Activated CD8-positive, alpha-beta memory T cell treated with anti-CD3 and anti-CD28 coated beads, Interleukin-2, amount 50 U/mL, for 1 hour (primary cell): ENCODE data around the gene PDE6B.
A peak's percentile ranks its signal among the peaks of the same experiment; 100 is the strongest.
"Not testable (repeated sequence)": the region's sequence is repeated elsewhere in the genome, so short reads cannot be mapped to it uniquely, and the experiment has no call there.

Experiments used
- DNase-seq: peaks from one replicate; pipeline ENCODE4 v3.0.0-alpha.2; 2020; ENCODE audit errors: extremely low read depth

PDE6B gene

DNA sequence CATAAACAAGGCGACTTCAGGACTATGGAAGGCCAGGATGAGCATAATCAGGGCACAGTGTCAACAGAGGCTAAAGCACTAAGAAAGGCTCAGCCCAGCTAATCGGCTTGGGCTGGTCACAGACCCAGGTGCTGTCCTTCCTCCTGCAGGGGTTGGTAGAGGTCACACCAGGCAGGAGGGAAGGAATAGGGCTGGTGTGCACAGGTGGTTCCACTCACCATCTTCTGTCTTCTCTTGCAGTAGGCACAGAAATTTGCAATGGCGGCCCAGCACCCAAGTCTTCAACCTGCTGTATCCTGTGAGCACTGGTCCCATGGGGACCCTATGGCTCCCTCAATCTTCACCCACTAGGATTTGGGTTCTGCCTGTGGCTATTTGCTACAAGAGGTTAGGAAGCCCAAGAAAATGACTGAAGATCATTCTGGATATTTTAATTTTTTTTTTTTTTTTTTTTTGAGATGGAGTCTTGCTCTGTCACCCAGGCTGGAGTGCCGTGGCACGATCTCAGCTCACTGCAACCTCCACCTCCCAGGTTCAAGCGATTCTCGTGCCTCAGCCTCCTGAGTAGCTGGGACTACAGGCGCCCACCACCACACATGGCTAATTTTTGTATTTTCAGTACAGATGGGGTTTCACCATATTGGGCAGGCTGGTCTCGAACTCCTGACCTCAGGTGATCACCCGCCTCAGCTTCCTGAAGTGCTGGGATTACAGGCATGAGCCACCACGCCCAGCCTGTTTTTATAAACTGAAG lies 44.6 kb downstream of the PDE6B start:
- DNase-seq: not testable (repeated sequence)

DNA sequence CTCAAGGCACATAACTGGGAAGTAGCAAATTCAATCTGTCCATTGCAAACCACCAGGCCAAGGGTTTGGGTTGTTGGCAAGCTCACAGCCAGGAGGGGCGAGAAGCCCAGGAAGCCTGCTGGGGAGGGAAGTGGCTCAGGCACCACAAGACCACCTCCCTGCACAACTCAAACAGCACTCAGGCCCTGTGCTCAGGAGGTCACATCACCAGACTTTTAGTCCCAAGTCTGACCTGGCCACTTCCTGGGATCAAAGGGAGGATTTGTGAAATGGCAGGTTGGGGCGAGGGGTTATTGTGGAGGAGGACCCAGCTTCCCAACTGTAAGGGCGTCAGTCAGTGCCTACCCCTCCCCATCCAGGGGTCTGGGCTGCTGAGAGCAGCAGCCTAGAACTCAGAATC lies 46.4 kb downstream of the PDE6B start:
- DNase-seq: no peak

DNA sequence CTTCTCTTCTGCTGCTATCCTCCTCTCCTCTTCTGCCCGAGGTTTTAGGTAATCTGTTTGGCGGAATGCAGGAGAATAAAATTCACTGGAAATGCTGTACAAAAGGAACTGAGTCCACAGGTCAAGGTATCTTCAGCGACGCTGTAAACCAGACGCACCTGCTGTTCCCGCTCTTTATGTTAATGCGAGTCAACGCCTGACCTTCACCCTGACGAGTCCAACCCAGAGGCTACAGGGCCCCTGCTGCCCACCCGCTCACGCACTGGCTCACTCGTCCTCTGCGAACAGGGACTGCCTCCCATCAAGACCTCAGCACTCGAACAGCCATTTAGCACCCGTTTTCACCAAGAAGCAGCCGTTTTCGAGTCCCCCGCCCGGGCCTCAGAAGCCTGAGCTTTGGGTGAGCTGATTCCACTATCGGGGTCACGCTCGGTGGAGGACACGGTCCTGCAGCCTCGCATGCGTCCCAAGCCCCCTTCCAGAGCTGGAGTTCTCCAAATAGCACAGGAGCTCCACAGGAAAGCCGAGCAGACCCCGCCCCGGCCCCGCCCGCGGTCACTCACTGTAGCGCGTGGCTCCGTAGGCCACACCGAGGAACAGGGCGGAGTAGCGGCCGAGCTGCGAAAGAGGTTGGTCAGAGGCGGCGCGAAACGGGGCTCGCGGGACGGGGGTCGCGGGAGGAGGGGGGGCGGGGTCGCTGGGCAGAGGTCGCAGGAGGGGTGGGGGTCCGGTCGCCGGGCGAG lies 48.1 kb downstream of the PDE6B start:
- no peak for DNase-seq

DNA sequence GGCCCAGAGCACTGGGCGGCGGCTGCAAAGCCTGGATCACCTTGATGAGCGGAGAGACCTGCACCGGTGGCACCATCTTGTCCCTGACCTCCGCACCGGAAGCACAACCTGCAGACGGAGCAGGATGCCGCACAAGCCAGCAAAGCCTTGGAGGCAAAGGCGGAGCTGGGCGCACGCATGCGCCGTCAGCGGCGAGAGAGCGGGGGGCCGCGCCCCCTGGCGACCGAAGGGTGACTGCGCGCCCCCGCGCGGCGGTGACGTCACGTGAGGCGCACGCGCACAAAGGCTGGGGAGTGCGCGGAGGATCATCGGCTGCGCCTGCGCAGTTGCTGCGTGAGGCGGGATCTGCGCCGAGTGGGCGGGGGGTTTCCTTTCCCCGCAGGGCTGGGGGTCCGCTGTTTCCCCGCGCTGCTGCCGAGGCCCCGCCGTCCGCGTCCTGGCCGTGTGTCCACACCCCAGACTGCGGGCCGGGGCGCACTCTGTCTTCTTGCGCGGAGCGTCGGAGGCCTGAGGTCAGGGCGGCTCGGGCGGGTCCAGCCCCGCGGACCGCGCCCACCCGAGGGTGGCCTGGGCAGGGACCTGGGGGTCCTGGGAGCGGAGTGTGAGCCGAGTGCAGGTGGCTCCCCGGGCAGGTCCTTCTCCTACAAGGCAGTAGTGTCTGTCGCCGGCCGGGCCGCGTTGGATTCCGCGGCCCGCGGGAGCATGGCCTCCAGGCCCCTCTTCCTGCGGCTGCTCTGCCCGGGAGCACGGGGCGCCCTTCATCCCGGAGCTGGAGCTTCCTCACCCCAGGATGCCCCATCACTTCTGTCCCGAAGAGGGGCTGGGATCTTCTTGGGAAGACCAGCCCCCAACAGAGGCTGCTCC lies 49.0 kb downstream of the PDE6B start, which contains the start of the genes ATP5ME and MYL5:
TSS of gene ATP5ME (minus strand) at position 105 of the 864 bp plus-strand sequence. CDS start at position 76, 29 bp downstream.
TSS of gene MYL5 (plus strand) at position 371 of the 864 bp plus-strand sequence. CDS start 3,485 bp downstream, outside the sequence.
- peak; percentile 97 for DNase-seq

DNA sequence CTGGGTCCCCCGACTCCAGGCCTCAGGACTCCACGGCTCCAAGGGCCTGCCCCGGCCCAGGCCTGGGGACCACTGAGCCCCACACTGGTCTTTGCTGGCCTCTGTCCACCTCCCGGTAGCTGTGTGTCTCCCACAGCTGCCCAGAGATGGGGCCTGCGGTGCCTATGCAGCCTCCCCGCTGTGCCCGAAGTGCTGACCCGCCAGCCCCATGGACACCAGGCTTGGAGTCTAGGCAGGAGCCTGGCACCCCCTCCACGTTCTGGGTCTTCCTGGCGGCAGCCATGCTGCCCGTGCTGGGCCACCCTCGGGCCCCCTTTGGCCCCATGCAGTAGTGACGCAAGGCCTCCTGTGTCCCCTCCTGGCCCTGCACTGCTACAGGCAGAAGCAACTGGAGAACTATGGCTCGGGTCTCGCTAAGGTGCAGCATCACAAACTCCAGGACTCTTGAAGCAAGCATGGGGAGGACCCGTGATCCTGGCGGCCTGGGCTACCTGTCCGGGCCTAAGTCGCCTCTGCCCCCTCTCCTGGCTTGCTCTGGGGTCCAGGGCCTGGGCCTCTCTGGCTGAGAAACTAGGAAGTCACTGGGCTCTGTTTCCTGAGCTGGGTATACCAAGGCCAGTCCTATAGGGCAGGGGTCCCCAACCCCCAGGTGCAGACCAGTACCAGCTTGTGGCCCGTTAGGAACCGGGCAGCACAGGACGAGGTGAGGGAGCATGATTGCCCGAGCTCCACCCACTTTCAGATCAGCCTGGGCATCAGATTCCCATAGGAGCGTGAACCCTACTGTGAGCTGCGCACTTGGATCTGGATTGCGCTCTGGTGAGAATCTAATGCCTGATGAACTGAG lies 49.9 kb downstream of the PDE6B start:
- DNase-seq: no peak

DNA sequence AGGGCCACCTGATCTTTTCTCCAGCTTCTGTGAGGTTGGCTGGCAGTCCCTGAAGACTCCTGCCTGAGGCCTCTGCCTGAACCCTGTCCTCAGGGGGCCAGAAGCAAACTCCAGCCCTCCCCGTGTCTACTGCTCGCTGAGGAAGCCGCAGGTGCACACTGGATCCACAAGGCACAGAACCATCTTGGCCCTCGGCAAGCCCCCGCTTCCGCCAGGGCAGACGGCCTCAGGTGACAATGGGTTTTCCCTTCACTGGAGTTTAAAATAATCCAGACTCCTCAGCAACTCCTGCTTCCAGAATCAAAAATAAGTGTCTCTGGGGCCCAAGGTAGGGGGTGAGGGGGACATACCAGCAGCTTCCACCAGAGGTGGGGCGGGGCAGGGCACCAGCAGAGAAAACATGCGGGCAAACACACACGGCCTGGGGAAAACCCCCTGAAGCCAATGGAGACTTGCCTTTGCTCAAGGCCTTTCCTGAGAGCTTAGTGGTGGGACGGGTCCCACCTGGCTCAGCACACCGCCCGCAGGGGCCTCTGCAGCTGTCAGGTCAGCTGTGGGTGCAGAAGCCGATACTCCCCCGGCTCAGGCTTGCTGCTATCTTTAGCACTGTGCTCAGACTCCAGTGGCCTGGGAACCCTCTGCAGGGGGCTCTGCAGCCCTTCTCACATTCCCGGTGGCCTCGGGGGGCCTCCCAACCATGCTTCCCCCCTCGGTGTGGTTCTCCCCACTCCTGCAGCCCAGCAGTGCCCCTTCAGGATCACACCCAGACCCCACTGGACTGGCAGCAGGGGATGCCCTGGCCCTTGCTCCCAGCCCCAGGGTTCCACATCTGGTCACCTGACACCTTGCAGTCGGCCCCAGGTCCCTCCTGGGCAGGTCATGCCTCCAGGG lies 50.9 kb downstream of the PDE6B start:
- DNase-seq: no peak

DNA sequence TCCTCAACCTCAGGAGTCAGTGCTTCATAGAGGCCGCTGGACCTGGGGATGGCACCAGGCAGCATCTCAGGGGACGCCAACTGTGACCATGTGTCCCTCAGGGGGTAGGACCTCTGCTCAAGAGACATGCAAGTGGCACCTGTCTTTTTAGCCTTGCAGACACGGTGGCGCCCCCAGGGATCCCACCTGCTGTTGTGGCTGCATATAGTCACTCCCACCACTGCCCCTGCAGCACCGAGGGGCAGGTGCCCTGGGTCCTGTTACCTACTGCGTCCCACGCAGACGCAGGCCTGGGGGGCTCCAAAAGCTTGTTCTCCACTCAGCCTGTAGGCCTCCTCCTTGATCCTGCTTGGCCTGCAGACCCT lies 51.5 kb downstream of the PDE6B start:
- DNase-seq: no peak

DNA sequence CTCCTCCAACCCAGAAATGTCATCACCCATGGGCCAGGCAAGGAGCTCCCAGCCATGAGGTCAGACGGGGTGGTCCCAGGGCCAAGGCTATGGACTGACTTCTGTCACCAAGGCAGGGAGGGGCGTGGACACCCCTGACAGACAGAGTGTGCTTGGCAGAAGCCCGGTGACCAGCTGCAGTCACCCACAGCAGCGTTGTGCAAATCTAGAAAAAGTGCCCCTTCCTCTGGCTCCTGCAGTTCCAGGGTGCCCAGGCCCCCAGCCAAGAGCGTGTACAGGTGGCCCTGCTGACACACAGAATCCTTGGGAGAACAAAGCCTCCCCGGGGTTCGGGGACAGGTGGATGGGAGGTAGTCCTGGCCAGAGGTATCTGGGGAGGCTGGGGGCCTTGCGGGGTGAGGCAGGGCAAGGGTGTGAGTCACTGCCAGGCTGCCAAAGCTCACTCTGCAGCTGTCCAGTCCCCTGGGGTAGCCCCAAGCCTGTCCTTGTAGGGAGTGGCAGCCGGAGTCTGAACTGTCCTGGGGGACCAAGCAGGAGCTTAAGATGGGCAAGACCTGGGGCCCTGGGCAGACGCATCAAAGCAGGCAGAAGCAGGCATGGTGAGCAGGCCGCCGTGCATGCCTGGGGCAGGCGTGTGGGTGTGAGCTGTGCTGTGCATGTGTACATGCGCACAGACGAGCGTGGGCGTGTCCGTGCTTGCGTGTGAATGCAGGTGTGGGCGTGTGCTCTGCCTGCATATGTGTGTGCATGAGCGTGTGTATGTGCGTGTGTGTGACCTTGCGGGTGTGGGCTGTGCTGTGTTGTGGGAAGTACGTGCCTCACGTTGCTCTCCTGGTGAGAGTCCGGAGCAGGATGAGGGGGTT lies 52.3 kb downstream of the PDE6B start:
- DNase-seq: no peak

DNA sequence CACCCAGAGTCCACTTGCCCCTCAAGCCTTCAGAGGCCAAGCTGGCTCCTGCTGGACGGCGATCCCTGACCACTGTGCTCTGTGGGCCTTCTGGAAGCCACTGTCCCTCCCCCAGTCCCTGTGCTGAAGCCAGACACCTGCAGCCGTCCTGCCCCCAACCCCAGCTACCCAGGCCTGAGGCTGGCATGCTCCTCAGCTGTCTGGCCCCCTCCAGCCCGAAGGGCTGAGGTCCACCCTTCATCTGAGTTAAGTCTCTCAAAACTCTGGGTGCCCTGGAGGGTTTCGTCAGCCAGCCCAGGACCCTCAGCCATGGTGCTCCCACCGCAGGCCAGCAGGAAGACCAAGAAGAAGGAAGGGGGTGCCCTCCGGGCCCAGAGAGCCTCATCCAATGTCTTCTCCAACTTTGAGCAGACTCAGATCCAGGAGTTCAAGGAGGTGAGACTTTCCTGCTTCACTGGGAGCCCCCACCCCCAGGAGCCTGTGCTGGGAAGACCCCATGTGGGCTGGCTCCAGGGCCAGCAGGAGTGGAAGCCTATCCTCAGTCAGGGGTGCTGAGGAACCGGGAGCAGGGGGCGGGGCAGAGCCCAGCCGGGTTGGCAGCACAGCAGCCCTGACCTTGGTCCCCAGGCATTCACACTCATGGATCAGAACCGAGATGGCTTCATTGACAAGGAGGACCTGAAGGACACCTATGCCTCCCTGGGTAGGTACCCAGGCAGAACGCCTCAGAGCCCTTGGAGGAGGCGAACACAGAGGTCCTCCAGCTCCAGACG lies 53.1 kb downstream of the PDE6B start:
- DNase-seq: no peak

DNA sequence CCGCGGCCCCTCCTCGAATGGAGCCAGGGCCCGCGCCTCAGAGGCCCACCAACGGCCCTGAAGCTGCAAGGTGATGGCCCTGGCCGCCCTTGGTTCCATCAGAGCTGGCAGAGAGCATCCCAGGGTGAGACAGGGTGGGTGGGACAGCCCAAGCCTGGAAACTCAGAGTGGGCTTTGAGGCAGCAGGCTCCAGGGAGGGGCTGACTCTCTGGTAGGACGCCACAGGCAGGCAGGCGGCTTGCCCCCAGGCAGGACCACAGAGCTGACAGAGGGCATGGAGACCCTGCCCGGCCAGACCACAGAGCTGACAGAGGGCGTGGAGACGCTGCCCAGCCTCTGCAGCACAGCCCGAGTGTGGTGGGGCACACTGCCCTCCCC lies 53.7 kb downstream of the PDE6B start:
- no peak for DNase-seq

DNA sequence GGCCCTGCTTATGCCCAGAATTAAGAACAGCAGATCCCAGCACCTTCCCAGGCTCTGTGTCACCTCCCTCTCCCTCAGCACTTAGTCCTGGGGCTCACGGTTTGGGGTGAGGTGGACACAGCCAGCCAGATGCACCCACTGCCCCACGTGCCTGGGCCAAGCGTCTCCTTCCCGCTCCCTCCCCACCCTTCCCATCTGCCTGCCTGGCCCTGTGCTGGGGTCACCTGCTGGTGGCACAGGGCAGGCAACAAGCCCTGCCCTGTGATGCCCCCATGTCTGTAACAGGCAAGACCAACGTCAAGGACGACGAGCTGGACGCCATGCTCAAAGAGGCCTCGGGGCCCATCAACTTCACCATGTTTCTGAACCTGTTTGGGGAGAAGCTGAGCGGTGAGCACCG lies 54.3 kb downstream of the PDE6B start:
- no peak for DNase-seq

DNA sequence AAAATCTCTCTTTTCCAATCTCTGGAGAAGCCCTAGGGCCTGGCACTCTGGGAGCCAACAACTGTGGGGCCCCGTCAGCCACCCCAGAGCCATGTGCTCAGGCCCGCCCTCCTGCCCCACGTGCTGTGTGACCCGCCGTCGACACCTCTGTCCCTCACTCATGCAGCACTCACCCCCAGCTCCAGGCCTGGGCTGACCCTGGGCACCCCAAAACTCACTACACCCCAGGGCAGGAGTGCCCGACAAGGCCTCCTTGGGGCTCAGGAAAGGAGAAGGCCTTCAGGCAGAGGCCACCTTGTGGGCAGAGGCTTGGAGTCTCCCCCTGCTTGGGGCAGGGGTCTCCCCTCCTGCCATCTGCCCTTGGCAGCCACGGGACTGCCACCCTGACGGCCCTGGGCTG lies 54.7 kb downstream of the PDE6B start:
- no peak for DNase-seq

DNA sequence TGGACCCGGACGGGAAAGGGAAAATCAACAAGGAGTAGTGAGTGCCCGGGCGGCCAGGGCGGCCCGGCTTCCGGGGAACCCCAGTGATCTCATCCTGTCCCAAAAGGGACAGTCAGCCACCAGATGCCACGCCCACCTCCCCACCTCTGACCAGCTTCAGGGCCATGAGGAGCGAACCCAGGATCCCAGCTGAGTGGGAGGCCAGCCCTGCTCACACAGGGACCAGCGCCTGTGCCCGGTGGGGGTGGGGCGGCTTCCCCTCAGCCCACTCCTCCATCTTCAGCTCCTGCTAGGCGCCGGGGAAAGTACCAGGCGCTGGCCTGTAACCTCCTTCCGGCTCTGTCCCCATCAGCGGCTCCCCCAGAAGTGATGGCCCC lies 55.2 kb downstream of the PDE6B start:
- DNase-seq: no peak

DNA sequence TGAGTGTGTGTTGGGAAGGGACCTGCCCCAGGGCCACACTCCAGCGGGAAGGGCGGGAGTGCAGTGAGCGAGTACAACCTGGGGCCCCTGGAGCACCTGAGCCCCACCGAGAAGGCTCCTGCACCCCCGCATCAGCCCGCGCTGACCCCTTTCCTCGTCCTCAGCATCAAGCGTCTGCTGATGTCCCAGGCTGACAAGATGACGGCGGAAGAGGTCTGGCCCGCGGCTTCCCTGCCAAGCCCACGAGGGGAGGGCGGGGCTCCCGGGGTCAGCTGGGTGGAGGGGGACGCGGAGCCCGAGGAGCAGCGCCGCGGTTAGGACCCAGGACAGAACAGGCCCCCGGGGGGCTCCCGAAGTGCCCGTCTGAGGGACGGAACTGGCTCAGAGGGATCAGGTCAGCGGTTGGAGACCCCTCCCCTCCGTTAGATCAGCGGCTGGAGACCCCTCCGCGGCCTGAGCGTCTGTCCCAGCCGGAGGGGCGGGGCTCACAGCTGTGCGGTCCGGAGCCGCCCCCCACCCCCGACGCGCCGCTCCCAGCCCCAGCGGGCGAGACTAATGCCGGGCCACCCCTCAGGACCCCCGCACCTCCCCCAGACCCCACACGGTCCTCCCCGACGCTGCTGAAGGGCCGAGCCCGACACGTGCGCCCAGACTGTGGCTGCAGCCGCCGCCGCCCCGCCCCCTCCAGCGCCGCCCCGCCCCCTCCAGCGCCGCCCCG lies 55.7 kb downstream of the PDE6B start:
- no peak for DNase-seq

DNA sequence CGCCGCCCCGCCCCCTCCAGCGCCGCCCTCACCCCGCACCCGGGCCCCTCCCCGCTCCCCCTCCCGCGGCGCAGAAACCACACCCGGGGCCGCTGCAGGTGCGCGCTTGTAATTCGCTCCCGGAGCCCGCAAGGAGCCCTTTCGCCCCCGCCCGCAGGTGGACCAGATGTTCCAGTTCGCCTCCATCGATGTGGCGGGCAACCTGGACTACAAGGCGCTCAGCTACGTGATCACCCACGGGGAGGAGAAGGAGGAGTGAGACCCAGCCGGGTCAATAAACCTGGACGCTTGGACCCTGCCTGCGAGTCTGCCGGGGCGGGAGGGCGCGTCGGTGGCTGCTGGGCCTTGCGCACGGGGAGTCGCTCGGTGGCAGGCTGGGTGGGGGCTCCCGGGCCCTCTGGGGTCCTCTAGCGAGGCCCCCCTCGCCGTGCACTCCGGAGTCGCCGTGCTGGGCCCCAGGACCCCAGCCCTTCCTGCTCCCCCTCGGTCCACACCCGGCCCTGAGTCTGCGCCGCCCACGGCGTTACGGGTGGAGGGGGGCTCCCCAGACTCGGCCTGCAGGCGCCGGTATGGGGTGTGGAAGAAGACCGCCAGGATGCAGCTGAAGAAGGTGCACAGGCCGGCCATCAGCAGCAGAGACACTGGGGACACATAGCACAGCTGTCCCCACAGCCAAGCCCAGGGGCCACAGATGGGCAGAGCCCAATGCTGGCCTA lies 56.5 kb downstream of the PDE6B start:
- no peak for DNase-seq

DNA sequence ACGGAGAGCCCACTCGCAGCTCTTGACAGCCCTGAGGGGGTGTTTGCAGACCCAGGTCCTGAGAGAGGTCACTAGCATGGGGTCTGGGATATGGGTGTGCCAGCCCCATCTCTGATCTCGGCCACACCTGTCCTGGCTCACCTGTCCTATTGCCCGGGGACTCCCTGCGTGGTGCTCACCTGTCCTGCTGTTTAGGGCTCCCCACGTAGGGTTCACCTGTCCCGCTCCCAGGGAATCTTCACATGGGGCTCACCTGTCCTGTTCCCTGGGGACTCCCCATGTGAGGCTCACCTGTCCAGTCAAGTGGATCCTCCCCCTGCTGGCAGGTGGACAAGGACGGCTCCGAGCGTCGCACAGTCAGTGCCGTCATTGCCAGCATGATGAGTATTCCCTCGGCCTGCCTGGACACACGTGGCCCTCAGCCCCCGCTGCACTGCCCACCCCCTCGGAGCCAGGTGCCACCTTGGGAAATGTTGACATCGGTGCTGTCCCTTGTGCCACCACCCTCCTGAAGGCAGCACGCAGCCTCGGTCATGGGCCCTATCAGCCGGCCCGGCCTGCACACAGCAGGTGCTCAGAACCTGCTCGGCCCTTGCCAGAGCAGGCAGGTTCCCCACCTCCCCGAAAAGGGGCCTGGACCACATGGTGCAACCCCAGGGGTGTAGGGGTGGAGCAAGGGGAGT lies 57.3 kb downstream of the PDE6B start:
- no peak for DNase-seq
